Measurements from ENCODE around the gene CERT1.
"Not testable (repeated sequence)": the region's sequence is repeated elsewhere in the genome, so short reads cannot be mapped to it uniquely, and the experiment has no call there.

The CERT1 gene

GRCh38 chr5:75536694-75537360, 25.4 kb upstream of the CERT1 start:
- H2AFZ ChIP-seq (ENCODE audit: low read length): no peak overlapping the region
- no peak overlapping the region for H3K4me2 ChIP-seq (ENCODE audit: low read length)
- H3K36me3 ChIP-seq (ENCODE audit: insufficient read depth, low read length): no peaks in the 10 kb centered on the region

GRCh38 chr5:75536147-75536546, 24.7 kb upstream of the CERT1 start:
- Histone ChIP-seq H4K20me1 (ENCODE audit: insufficient read depth, low read length) (no peaks in the 10 kb centered on the region), H3K9me3 (ENCODE audit: low read length) (0 out of 2 replicates have a peak, but pooled peaks cover 2% of the 10 kb centered on the region), H3K9ac (ENCODE audit: low read length) (no peak overlapping the region), H3K36me3 (ENCODE audit: insufficient read depth, low read length) (no peaks in the 10 kb centered on the region), H3K9me2 (ENCODE audit: low read depth, low read length) (no peaks in the 10 kb centered on the region), H3K4me1 (ENCODE audit: insufficient read depth, low read length, severe bottlenecking) (no peaks in the 10 kb centered on the region), H3K4me2 (ENCODE audit: low read length) (no peak overlapping the region), H3K27ac (ENCODE audit: low read depth, low read length, poor library complexity, severe bottlenecking) (no peak overlapping the region), H3F3A (ENCODE audit: insufficient read depth, low read length) (no peaks in the 10 kb centered on the region), H2AFZ (ENCODE audit: low read length) (no peak overlapping the region), H3K27me3 (ENCODE audit: insufficient read depth, low read length) (no peaks in the 10 kb centered on the region), H3K79me2 (ENCODE audit: insufficient read depth, low read length) (no peaks in the 10 kb centered on the region; the same call in 1 of the 2 replicates), H3K4me3 (ENCODE audit: low read depth, low read length, poor library complexity, severe bottlenecking) (no peak overlapping the region)
- no peak for TF ChIP-seq CTCF (IDR thresholded peaks at IDR 0.05; ENCODE audit: low read length)
- no peak for TF ChIP-seq EZH2 (IDR thresholded peaks at IDR 0.05; ENCODE audit: borderline replicate concordance, low read length)

More at GRCh38 chr5:75536694-75537360, 25.4 kb upstream of the CERT1 start:
- no peaks in the 10 kb centered on the region for H3K4me1 ChIP-seq (ENCODE audit: insufficient read depth, low read length, severe bottlenecking)
- no peak overlapping the region for H3K27ac ChIP-seq (ENCODE audit: low read depth, low read length, poor library complexity, severe bottlenecking)
- H3K79me2 ChIP-seq (ENCODE audit: insufficient read depth, low read length): peaks cover 5% of the 10 kb centered on the region
- no peaks in the 10 kb centered on the region for H3K9me2 ChIP-seq (ENCODE audit: low read depth, low read length)
- H3K9ac ChIP-seq (ENCODE audit: low read length): no peak overlapping the region
- 0 out of 2 replicates have a peak, but pooled peaks cover 2% of the 10 kb centered on the region for H3K9me3 ChIP-seq (ENCODE audit: low read length)
- TF ChIP-seq CTCF (IDR thresholded peaks at IDR 0.05; ENCODE audit: low read length): no peak
- TF ChIP-seq EZH2 (IDR thresholded peaks at IDR 0.05; ENCODE audit: borderline replicate concordance, low read length): no peak
- H4K20me1 ChIP-seq (ENCODE audit: insufficient read depth, low read length): no peaks in the 10 kb centered on the region
- H3K4me3 ChIP-seq (ENCODE audit: low read depth, low read length, poor library complexity, severe bottlenecking): no peak overlapping the region
- no peaks in the 10 kb centered on the region for H3F3A ChIP-seq (ENCODE audit: insufficient read depth, low read length)
- no peaks in the 10 kb centered on the region for H3K27me3 ChIP-seq (ENCODE audit: insufficient read depth, low read length)

- Histone ChIP-seq H3F3A (ENCODE audit: insufficient read depth, low read length) (no peaks in the 10 kb centered on the region), H3K79me2 (ENCODE audit: insufficient read depth, low read length) (no peaks in the 10 kb centered on the region; the same call in 1 of the 2 replicates), H3K27ac (ENCODE audit: low read depth, low read length, poor library complexity, severe bottlenecking) (no peak overlapping the region), H3K36me3 (ENCODE audit: insufficient read depth, low read length) (no peaks in the 10 kb centered on the region), H3K4me2 (ENCODE audit: low read length) (no peak overlapping the region), H3K27me3 (ENCODE audit: insufficient read depth, low read length) (no peaks in the 10 kb centered on the region), H3K9me3 (ENCODE audit: low read length) (0 out of 2 replicates have a peak, but pooled peaks cover 2% of the 10 kb centered on the region), H2AFZ (ENCODE audit: low read length) (no peak overlapping the region), H3K9me2 (ENCODE audit: low read depth, low read length) (no peaks in the 10 kb centered on the region), H3K9ac (ENCODE audit: low read length) (no peak overlapping the region), H4K20me1 (ENCODE audit: insufficient read depth, low read length) (no peaks in the 10 kb centered on the region), H3K4me3 (ENCODE audit: low read depth, low read length, poor library complexity, severe bottlenecking) (no peak overlapping the region), H3K4me1 (ENCODE audit: insufficient read depth, low read length, severe bottlenecking) (no peaks in the 10 kb centered on the region)
- TF ChIP-seq EZH2 (IDR thresholded peaks at IDR 0.05; ENCODE audit: borderline replicate concordance, low read length) (no peak), CTCF (IDR thresholded peaks at IDR 0.05; ENCODE audit: low read length) (no peak)
Observed at GRCh38 chr5:75534734-75535133, 23.3 kb upstream of the CERT1 start.

- not testable (repeated sequence) for H3K4me3 ChIP-seq (ENCODE audit: low read depth, low read length, poor library complexity, severe bottlenecking); H3K27ac ChIP-seq (ENCODE audit: low read depth, low read length, poor library complexity, severe bottlenecking); H2AFZ ChIP-seq (ENCODE audit: low read length); H3K27me3 ChIP-seq (ENCODE audit: insufficient read depth, low read length); H3K9me2 ChIP-seq (ENCODE audit: low read depth, low read length); H3K36me3 ChIP-seq (ENCODE audit: insufficient read depth, low read length); H3K4me1 ChIP-seq (ENCODE audit: insufficient read depth, low read length, severe bottlenecking); H3K79me2 ChIP-seq (ENCODE audit: insufficient read depth, low read length); H3K4me2 ChIP-seq (ENCODE audit: low read length); H4K20me1 ChIP-seq (ENCODE audit: insufficient read depth, low read length); H3F3A ChIP-seq (ENCODE audit: insufficient read depth, low read length); H3K9me3 ChIP-seq (ENCODE audit: low read length); H3K9ac ChIP-seq (ENCODE audit: low read length)
Observed at GRCh38 chr5:75533716-75534115, 22.3 kb upstream of the CERT1 start.

Measured in OCI-LY1 (cell line).